Skeletal muscle tissue (tissue), 4 donors: ENCODE data around the gene ARHGEF39. TPM values are rescaled to one million over a fixed set of nuclear protein-coding genes. Genes with fewer than 3 reads are reported as not detected.

Experiments used
- H3K27ac ChIP-seq: one replicate; pipeline ENCODE4 v1.7.0; 2013; ENCODE audit warnings: mild to moderate bottlenecking, low read depth, low read length, inconsistent platforms
- H3K27me3 ChIP-seq, 3 donors: one replicate each; pipeline ENCODE4 v1.7.0; 2013; ENCODE audit warnings: low read length in 3 of 3; ENCODE audit not compliant: control insufficient read depth in 3 of 3, insufficient read depth in 3 of 3
- H3K36me3 ChIP-seq, 3 donors: one replicate each; pipeline ENCODE4 v1.7.0; 2013; ENCODE audit warnings: low read length in 3 of 3; ENCODE audit not compliant: control insufficient read depth in 3 of 3, insufficient read depth in 3 of 3
- H3K4me1 ChIP-seq, 3 donors: one replicate each; pipeline ENCODE4 v1.7.0; 2013; ENCODE audit warnings: low read length in 3 of 3, mild to moderate bottlenecking in 3 of 3; ENCODE audit not compliant: control insufficient read depth in 3 of 3, insufficient read depth in 3 of 3
- H3K4me3 ChIP-seq, 3 donors: one replicate each; pipeline ENCODE4 v1.7.0; 2013; ENCODE audit warnings: low read length in 3 of 3
- H3K9ac ChIP-seq, 3 donors: one replicate each; pipeline ENCODE4 v1.7.0; 2013; ENCODE audit warnings: low read length in 3 of 3, mild to moderate bottlenecking in 3 of 3, moderate library complexity in 2 of 3, low read depth in 1 of 3
- H3K9me3 ChIP-seq, 3 donors: one replicate each; pipeline ENCODE4 v1.7.0; 2013; ENCODE audit warnings: low read length in 3 of 3; ENCODE audit not compliant: control insufficient read depth in 3 of 3
- total RNA-seq: library from RNA; depleted of rRNA; stranded (reverse); fragments of >200 nt; gene quantifications from one replicate; pipeline ENCODE4 v1.2.3, GENCODE V29; 2014
- donor health status: Osteomylitis.

Gene ARHGEF39
- total RNA-seq, 1 donor from 2014 or later: 0.52 TPM

DNA sequence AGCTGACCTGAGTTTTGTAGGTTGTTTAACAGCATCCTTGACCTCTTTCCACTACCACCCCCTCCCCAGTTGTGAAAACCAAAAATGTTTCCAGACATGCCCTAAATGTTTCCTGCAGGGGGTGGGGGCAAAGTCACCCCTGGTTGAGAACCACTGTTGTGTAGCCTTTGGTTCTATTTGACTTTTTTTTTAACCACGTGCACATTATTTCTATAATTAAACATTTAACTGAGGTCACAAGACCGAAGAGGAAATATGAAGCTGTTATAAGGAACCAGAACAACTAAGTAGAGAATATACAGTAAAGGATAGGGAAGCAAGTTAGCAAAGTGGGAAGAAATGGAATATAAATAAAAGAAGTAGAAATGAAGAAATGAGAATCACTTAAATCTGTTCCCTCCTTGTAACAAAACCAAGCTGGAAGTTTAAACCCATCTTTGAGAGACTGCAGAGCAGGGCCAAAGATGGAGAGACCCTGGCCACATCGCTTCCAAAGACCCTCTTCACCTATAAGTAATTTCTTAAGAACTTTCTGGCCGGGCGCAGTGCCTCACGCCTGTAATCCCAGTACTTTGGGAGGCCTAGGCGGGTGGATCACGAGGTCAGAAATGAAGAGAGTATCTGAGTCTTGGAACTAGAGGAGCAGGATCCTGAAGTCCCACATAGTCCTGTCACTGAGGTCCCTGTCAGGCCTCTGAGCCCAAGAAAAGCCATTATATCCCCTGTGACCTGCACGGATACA is 28.7 kb downstream of the ARHGEF39 start:
- Histone ChIP-seq H3K9me3 (no peaks in the 10 kb centered on the region), H3K4me3 (no peak overlapping the region), H3K4me1 (no peaks in the 10 kb centered on the region), H3K27ac (peak overlapping the region; percentile 30), H3K27me3 (no peaks in the 10 kb centered on the region), H3K9ac (no peak overlapping the region), H3K36me3 (no peaks in the 10 kb centered on the region)

DNA sequence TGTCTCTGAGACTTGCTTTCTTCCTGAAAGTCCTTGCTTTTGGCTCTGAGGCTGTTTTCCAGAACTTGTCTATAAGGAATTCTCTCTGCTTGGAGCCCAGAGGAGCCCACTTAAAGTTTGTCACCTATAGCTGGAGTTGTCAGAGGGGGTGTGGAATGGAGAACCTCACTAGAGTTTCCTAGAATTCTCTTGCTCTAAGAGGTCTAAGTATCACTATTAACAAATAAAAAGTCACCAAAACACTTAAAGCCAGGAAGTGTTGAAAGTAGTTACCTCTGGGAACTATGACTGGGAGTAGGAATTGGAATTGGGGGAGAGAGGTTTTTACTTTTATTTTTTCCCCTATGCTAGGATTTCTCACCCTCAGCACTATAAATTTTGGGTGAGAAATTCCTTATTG is 29.3 kb downstream of the ARHGEF39 start:
- H3K9ac ChIP-seq: no peak overlapping the region
- H3K4me1 ChIP-seq: no peaks in the 10 kb centered on the region
- no peaks in the 10 kb centered on the region for H3K9me3 ChIP-seq
- H3K27me3 ChIP-seq: no peaks in the 10 kb centered on the region
- no peak overlapping the region for H3K4me3 ChIP-seq
- H3K27ac ChIP-seq: no peak overlapping the region
- no peaks in the 10 kb centered on the region for H3K36me3 ChIP-seq

DNA sequence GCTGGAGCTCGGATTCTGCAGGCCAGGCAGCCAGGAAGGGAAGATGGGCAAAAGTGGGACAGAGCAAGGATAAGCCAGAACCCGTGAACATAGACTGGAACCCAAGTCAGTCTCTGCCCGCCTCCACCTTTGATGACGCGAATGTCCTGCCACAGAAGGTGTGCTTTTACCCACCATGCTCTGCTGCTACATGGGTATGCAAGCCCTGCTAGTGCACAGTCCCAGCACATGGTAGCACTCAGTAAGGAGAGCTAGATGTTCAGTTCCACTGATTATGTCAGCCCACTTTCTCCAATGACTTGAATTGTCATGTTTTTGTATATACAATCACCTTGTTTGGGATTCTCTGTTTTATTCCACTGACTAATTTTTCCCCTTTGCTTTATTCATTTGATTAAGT is 35.4 kb downstream of the ARHGEF39 start:
- Histone ChIP-seq H3K27ac (no peak overlapping the region), H3K9me3 (no peaks in the 10 kb centered on the region), H3K4me1 (no peaks in the 10 kb centered on the region), H3K27me3 (no peaks in the 10 kb centered on the region), H3K9ac (no peak overlapping the region), H3K4me3 (no peak overlapping the region), H3K36me3 (no peaks in the 10 kb centered on the region)

DNA sequence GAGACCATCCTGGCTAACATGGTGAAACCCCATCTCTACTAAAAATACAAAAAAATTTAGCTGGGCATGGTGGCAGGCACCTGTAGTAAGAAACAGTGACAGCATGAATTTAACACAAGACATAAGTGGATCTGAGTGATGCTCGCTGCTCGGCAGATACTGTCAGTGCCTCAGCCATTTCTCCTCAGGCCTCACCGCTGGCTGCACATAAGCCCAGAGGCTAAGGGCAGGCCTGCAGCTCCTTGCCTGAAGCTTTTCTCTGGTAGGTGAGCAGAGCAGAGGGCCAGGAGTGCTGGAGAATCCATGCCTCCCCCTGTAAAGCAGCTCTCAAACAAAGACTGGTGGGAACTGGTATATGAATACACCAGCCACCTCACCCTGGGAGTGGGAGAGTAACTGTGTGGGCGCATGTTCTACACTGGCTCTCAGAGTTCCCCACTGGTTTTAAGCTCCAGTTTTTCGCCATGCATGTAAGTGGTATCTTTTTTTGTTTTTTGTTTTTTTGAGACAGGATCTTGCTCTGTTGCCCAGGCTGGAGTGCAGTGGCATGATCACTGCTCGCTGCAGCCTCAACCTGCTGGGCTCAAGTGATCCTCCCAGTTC is 36.5 kb downstream of the ARHGEF39 start:
- Histone ChIP-seq H3K4me1 (no peaks in the 10 kb centered on the region), H3K27me3 (no peaks in the 10 kb centered on the region), H3K36me3 (no peaks in the 10 kb centered on the region), H3K9me3 (no peaks in the 10 kb centered on the region), H3K9ac (no peak overlapping the region), H3K4me3 (no peak overlapping the region), H3K27ac (no peak overlapping the region)

DNA sequence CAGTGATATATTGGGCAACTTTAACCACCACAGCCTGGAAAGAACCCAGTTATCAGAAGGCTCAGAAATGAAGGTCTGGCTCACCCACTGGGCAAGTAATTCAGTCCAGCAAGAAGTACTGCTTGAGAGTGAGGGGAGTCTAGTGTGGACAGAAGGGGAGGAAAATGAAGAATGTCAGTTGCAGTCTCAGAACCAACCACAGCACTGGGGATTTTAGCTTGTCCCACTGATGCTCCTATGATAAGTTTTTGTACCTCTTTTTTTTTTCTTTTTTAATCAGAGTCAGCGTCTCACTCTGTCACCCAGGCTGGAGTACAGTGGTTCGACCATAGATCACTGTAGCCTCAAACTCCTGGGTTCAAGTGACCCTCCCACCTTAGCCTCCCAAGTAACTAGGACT is 37.4 kb downstream of the ARHGEF39 start:
- H3K27me3 ChIP-seq: no peaks in the 10 kb centered on the region
- no peaks in the 10 kb centered on the region for H3K9me3 ChIP-seq
- H3K4me3 ChIP-seq: no peak overlapping the region
- H3K27ac ChIP-seq: no peak overlapping the region
- no peaks in the 10 kb centered on the region for H3K36me3 ChIP-seq
- H3K9ac ChIP-seq: no peak overlapping the region
- no peaks in the 10 kb centered on the region for H3K4me1 ChIP-seq

DNA sequence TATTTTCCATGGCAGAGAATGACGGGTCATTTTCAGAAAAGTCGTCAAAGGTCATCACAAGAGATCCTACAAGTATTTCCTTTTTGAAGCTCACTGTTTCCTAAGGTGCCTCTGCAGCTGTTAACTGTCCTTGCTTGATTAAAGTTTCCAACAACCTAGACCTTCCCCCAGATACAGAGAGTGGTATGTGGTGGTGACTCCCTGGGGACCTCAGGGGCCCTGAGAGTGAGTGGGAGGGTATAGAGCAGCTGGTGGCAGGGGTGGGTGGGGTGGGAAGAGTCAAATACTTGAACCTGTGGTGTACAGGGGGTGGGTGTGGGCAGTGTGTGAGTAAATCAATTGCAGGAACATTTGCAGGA is 45.2 kb downstream of the ARHGEF39 start:
- Histone ChIP-seq H3K4me3 (no peak overlapping the region), H3K27me3 (peaks cover 19 to 25% (median 21%) of the 10 kb centered on the region in 3 donors), H3K9me3 (no peaks in the 10 kb centered on the region), H3K4me1 (peaks cover 5 to 15% (median 6%) of the 10 kb centered on the region in 3 donors), H3K9ac (peak overlapping the region in 1 of 3 donors; percentile 33), H3K36me3 (no peaks in the 10 kb centered on the region), H3K27ac (no peak overlapping the region)

DNA sequence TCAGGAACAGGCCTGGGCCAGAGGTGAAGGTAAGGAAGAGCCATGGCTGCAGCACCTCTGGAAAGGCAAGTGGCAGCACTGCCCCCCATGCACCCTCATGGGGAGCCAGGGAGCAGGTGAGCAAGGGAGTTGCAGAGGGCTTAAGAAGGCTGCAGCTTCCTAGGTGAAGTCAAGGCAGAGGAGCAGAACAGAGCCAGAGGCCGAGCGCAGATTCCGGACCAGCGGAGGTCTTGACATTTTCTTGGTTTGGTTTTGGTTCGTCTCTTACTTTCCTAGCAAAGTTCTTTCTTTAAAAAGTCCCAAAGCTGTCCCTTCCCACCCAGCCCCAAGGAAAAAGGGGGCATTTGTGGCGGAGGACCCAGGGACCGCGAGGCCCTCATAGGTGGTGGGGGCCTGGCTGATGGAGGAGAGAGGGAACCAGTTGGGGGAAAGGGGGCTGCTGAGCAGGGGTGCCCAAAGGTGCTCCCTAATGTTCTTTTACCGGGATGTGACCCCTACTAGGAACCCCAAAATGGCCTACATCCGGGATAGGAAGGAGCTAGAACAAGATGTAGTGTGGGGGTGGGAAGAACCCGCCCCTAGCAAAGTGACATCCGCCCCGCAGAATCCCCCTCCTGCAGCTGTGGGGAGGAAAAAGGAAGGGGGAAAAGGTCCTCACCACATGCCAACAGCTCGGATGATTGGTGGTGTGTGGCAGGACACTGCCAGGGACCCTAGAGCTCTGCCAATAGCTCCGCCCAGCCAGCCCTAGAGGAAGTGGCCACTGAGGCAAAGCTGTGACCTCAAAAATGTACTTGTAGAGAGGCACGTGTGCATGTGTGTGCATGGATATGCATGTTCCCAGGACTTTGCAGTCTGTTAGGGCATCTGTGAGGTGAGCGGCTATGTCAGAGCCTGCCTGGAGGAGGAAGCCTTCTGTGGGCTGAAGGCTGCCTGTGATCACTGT is 45.9 kb downstream of the ARHGEF39 start:
- Histone ChIP-seq H3K27ac (no peak overlapping the region), H3K4me1 (peaks cover 5 to 15% (median 6%) of the 10 kb centered on the region in 3 donors), H3K9ac (peak overlapping the region in 1 of 3 donors; percentile 33), H3K36me3 (no peaks in the 10 kb centered on the region), H3K9me3 (no peaks in the 10 kb centered on the region), H3K4me3 (no peak overlapping the region), H3K27me3 (peaks cover 19 to 25% (median 21%) of the 10 kb centered on the region in 3 donors)

DNA sequence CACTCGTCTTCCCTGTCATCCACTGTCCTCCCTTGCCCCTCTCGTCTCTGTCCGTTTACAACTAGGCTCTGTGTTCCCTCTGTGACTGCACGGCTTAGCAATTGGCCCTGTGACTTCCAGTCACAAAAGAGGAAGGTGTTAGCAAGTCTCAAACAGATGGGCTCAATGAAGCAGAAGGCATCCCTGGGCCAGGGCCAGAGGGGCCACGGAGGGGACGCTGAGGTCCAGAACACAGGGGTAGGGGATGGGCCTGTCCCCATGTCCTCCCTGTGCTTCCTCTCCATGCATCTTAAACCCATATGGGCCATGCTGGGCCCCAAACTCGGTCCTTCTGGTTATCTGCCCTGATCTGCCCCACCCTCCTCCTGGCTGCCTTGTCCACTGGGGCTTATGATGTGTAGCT is 46.7 kb downstream of the ARHGEF39 start, which contains the start of gene CD72:
CD72 (minus strand) TSS at position 89 of the 403 bp plus-strand sequence. CDS start 110 bp downstream, outside the sequence.
- H3K27ac ChIP-seq: no peak within 1 kb of the TSS
- H3K36me3 ChIP-seq: no peaks in the 10 kb centered on the region
- H3K9me3 ChIP-seq: no peaks in the 10 kb centered on the region
- H3K4me3 ChIP-seq: peak within 1 kb of the TSS; percentile 48 to 65 (median 51)
- H3K27me3 ChIP-seq: peaks cover 19 to 25% (median 21%) of the 10 kb centered on the region in 3 donors
- H3K4me1 ChIP-seq: peaks cover 5 to 15% (median 6%) of the 10 kb centered on the region in 3 donors
- H3K9ac ChIP-seq: peak within 1 kb of the TSS in 2 of 3 donors; percentile 50 to 71

DNA sequence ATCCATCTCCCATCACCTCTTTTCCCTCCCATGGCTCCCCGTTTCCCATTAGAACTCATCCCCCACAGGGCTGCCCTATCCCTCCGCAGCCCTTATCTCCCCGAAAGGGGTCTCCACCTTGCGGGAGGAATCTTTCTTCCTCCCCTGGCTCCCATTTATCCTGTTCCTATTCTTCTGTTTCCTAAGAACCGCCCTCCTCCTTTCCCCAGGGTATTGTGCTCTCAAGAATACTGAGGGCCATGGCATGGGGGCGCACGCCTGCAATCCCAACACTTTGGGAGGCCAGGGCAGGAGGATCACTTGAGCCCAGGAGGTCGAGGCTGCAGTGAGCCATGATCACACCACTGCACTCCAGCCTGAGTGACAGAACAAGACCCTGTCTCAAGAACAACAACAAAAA is 47.4 kb downstream of the ARHGEF39 start:
- Histone ChIP-seq H3K27me3 (peaks cover 19 to 25% (median 21%) of the 10 kb centered on the region in 3 donors), H3K4me3 (peak overlapping the region in 1 of 3 donors; percentile 51), H3K9ac (peak overlapping the region in 1 of 3 donors; percentile 50), H3K27ac (no peak overlapping the region), H3K36me3 (no peaks in the 10 kb centered on the region), H3K9me3 (no peaks in the 10 kb centered on the region), H3K4me1 (peaks cover 5 to 15% (median 6%) of the 10 kb centered on the region in 3 donors)
